ENCODE measurements around the gene SRP9. TPM values are rescaled to one million over a fixed set of nuclear protein-coding genes. Genes with fewer than 3 reads are reported as not detected.

SRP9 gene
- total RNA-seq, 2 experiments from 2014 or later: 246 to 253 TPM

DNA sequence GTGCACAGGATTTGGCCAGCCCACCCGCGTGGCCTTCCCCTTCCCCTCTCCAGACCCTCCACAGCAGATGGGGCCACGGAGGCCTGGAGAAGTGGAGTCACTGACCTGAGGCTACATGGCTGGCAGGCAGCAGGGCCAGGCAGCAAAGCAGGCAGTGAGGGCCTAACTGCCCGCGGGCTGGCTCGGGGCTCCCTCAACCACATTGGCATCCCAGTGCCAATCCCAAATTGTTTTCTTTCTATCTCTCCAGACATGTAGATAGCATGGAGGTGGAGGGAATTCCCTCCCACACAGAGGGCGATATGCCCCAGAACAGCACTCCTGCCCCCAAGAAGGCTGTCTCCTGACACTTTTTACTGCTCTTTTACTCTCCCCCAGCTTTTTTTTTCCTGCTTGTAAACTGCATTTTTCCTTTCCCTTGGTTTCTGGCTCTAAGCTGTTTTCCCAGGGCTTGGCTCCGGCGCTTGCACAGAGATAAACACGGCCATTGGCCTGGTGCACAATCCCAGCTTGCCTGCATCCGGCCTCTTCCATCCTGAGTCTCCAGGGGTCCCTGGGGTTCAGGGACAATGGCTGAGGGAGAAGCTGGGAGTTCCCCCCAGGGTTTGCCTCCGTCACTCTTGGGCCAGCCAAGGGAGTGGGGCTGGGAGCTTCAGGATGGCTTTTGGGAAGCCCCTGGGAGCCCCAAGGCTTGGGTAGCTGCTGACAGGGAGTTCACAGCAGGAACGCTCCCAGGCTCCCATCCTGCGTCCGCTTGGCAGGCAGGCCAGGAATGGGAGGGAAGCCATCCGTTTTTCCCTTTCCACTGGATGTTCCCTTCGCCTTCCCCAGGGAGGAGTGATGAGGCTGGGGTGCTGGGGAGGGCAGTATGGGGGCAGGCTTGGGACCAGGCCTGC lies 39.3 kb downstream of the SRP9 start:
- Mint-ChIP-seq H3K27me3 (peaks cover 4% of the 10 kb centered on the region), H3K9me3 (no peaks in the 10 kb centered on the region), H3K27ac (no peak overlapping the region), H3K36me3 (ENCODE audit: low read depth) (no peaks in the 10 kb centered on the region), H3K4me3 (no peak overlapping the region), H3K4me1 (peaks cover 4% of the 10 kb centered on the region)
- CTCF ChIA-PET: no interaction called here
- no peak for DNase-seq
- POLR2A ChIA-PET: no interaction called here

DNA sequence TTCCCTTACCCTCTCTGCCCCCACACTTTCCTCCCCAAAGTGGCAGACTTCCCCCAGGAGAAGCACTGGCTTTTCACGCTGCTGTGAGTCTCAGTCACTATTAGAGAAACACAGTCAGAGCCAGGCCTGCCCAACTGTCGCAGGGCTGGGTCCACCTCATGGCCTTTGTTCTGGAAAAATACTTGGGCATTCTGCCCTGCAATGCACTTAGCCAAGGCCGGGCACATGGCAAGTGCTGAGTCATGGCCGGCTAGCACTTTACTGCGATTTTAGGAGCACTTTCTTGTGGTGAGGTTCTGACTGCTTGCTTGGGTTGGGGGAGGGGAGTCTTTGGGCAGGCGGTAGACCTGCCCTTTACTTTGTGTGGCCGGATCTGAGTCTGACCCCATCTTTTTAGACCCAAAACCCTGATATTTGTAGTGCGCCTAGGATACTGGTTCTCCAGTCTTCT lies 40.0 kb downstream of the SRP9 start:
- no peak for DNase-seq
- ChIA-PET CTCF (no interaction called here), POLR2A (no interaction called here)
- H3K4me3 Mint-ChIP-seq: no peak overlapping the region
- H3K36me3 Mint-ChIP-seq (ENCODE audit: low read depth): no peaks in the 10 kb centered on the region
- H3K27me3 Mint-ChIP-seq: peaks cover 4% of the 10 kb centered on the region
- H3K4me1 Mint-ChIP-seq: peaks cover 4% of the 10 kb centered on the region
- no peaks in the 10 kb centered on the region for H3K9me3 Mint-ChIP-seq
- H3K27ac Mint-ChIP-seq: no peak overlapping the region

DNA sequence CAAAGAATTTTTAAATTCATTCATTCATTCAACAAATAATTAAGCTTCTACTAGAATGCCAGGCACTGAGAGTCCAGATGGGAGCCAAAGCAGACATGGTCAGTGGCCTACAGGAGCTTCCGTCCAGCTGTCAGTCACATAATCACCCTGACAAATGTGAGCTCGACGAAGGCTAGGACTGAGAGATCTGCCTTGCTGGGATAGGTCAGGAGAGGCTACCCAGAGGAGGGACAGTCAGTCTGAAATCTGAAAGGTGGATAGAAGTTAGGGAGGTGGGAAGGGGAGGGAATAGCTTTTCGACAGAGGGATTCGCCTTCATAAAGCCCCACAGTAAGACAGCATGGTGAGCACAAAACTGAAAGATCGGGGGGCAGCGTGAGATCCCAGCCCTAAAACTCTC lies 40.6 kb downstream of the SRP9 start:
- POLR2A ChIA-PET: no interaction called here
- Mint-ChIP-seq H3K9me3 (no peaks in the 10 kb centered on the region), H3K4me1 (peaks cover 4% of the 10 kb centered on the region), H3K36me3 (ENCODE audit: low read depth) (no peaks in the 10 kb centered on the region), H3K27ac (no peak overlapping the region), H3K4me3 (no peak overlapping the region), H3K27me3 (peaks cover 4% of the 10 kb centered on the region)
- CTCF ChIA-PET: no interaction called here
- no peak for DNase-seq

DNA sequence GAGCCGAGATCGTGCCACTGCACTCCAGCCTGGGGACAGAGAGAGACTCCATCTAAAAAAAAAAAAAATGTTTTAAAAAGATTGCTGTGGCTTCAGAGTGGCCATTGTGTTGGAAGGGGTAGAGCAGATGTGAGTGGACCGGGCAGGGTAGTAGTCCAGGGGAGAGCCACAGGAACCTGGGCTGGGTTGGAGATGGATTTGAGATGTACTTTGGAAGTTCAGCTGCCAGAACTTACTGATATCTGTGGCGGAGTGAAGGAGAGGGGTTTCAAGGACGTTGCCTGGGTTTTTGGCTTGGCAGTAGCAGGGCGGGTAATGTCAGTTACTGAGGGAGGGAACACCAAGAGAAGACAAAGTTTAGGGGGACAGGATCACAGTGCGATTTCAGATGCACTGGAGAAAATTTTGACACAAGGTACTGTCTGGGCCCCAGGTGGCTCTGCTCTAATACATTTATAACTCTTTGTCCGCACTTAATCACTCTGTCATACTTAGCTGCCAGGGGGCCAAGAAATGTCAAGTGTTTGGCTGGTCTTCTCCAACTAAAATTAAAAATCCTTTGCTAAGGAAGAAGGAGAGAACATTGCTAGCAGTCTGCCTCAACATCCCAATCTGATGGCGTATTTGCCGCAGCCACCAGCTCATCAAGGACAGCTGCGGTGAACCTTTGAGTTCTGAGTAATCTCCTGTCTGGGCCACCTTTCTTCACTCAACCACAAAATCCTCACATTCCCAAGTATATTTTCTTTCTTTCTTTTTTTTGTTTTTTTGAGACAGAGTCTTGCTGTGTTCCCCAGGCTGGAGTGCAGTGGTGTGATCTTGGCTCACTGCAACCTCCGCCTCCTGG lies 41.9 kb downstream of the SRP9 start:
- no peak for DNase-seq
- H3K27ac Mint-ChIP-seq: no peak overlapping the region
- peaks cover 4% of the 10 kb centered on the region for H3K4me1 Mint-ChIP-seq
- peaks cover 4% of the 10 kb centered on the region for H3K27me3 Mint-ChIP-seq
- CTCF ChIA-PET: no interaction called here
- H3K9me3 Mint-ChIP-seq: no peaks in the 10 kb centered on the region
- no peak overlapping the region for H3K4me3 Mint-ChIP-seq
- POLR2A ChIA-PET: interaction anchor here (1.9 kb wide), 1 partner anchor 42 kb away, joined by 5 read pairs; the partner anchor contains the start of gene SRP9
- H3K36me3 Mint-ChIP-seq (ENCODE audit: low read depth): no peaks in the 10 kb centered on the region

DNA sequence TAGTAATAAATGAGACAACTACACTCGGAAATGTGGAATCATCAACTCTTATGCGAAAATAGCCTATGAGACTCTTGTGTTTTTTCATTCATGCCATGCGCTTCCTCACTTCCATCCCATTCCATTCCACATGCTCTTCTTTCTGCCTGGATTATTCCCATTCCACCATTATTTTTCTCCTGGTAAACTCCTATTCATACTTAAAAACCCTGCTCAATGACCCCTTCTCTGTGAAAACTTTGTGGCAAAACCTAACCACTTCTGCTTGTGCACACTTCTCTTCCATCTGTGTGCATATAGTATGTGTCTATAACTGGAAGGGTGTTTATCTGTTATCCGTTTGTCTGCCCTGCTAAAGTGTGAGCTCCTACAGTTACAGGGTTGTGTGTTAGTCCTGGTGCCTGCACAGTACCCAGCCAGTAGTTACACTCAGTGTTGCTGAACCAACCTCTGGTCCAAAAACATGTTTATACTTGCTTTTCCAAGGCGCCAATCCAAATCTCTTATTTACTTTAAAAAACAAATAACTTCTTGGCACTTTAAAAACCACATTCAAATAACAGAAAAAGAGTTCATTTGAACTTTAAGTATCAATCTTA lies 43.0 kb downstream of the SRP9 start:
- no peak overlapping the region for H3K4me3 Mint-ChIP-seq
- no peak overlapping the region for H3K27ac Mint-ChIP-seq
- ChIA-PET CTCF (interaction anchor here (0.5 to 0.7 kb wide), 3 partner anchors 11 to 20 kb away, joined by 3 to 7 read pairs (median 3); no protein-coding TSS in a partner anchor), POLR2A (interaction anchor here (1.9 kb wide), 1 partner anchor 43 kb away, joined by 5 read pairs; the partner anchor contains the start of gene SRP9)
- no peaks in the 10 kb centered on the region for H3K9me3 Mint-ChIP-seq
- no peak for DNase-seq
- H3K27me3 Mint-ChIP-seq: peaks cover 4% of the 10 kb centered on the region
- no peaks in the 10 kb centered on the region for H3K36me3 Mint-ChIP-seq (ENCODE audit: low read depth)
- H3K4me1 Mint-ChIP-seq: peaks cover 4% of the 10 kb centered on the region

DNA sequence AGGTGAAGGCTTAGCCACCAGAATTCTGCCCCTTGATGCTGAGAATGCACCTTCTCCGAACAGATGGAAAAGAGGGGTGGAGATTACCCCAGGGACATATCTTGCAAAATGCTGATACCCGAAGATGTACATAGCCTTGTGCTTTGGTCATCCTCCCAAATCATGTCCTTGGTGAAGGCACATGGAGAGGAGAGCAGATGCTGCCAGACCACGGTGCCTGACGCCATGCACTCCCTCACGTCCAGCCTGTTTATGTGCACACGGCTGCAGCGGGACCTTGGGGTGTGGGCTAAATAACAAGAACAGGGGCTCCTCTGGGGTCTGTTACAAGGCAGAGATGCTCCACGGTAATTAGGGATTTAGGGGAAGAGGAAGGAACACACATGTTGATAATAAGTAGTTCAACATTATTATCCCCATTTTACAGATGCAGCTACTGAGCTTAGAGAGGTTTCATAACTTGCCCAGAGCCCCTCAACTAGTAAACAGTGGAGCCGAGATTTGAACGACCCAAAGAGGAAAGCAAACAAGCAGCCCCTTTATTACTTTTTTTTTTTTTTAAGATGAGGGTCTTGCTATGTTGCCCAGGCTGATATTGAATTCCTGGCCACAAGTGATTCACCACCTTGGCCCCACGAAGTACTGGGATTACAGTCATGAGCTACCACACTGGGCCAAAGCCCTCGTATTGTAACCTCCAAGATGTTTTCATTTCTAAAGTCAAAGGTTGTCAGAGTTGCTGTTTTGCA lies 45.2 kb downstream of the SRP9 start:
- Mint-ChIP-seq H3K4me3 (no peak overlapping the region), H3K4me1 (peaks cover under 1% of the 10 kb centered on the region), H3K27me3 (peaks cover 4% of the 10 kb centered on the region), H3K9me3 (no peaks in the 10 kb centered on the region), H3K36me3 (ENCODE audit: low read depth) (no peaks in the 10 kb centered on the region), H3K27ac (no peak overlapping the region)
- CTCF ChIA-PET: no interaction called here
- POLR2A ChIA-PET: interaction anchor here (0.7 to 1.9 kb wide), 2 partner anchors 16 to 75 kb away, joined by 3 to 5 read pairs; no protein-coding TSS in a partner anchor
- no peak for DNase-seq

DNA sequence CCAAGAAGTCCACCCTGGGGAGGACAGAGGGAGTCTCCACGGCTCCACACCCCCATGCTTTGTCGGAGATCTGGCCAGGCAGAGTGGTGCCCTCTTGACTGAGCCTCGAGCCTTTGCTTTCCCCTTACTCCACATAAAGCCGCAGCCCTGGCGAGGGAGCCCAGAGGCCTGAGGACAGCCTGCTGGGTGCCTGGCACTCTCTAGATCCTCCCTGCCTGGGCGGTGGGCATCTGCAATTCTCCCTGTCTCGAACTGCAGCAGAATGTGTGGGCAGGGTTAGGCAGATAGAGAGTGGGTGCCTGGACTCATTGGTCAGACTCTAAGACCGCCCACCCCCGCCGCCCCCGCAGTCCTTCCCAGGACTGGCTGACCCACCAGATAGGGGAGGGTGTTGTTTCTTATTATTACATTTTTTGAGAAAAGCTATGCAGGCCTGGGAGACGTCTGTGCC lies 46.2 kb downstream of the SRP9 start:
- no peak overlapping the region for H3K4me3 Mint-ChIP-seq
- H3K4me1 Mint-ChIP-seq: no peaks in the 10 kb centered on the region

DNA sequence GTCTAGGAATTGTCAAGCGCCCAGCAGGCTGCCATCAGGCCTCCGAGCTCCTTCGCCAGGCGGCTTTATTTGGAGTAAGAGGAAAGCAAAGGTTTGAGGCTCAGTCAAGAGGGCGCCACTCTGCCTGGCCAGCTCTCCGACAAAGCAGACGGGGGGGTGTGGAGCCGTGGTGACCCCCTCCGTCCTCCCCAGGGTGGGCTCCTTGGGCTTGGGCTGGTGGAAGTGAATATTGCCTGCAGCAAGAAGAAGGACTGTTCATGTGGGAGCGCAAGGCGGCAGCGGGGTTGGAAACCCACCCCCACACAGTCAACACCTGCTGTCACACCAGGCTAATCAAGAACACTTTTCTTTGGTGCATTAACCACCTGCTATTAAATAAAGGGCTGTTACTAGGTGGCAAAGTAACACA lies 46.9 kb downstream of the SRP9 start:
- Mint-ChIP-seq H3K4me3 (no peak overlapping the region), H3K36me3 (ENCODE audit: low read depth) (no peaks in the 10 kb centered on the region), H3K27me3 (peaks cover 2% of the 10 kb centered on the region), H3K9me3 (no peaks in the 10 kb centered on the region), H3K4me1 (no peaks in the 10 kb centered on the region), H3K27ac (no peak overlapping the region)
- DNase-seq: no peak
- ChIA-PET CTCF (no interaction called here), POLR2A (no interaction called here)

More for the DNA sequence above, 46.2 kb downstream of the SRP9 start:
- ChIA-PET POLR2A (no interaction called here), CTCF (no interaction called here)
- H3K27ac Mint-ChIP-seq: no peak overlapping the region
- no peak for DNase-seq
- no peaks in the 10 kb centered on the region for H3K36me3 Mint-ChIP-seq (ENCODE audit: low read depth)
- H3K9me3 Mint-ChIP-seq: no peaks in the 10 kb centered on the region
- H3K27me3 Mint-ChIP-seq: peaks cover 4% of the 10 kb centered on the region

DNA sequence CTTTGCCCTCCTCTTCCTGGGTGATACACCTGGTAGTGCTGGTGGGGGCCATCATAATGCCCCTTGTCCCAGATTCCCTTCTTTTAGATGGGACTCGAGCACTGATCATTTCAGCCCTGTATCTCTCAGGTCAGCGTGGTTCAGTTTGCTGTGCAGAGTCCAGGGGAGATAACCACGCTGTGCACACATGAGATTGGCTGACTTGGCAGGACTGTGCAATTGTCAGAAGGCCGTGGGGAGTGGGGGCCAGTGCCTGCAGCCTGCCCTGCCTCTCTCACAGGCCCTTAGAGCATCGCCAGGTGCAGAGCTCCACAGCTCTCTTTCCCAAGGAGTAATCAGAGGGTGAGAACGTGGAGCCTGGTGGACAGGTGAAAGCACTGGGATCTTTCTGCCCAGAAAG lies 47.5 kb downstream of the SRP9 start:
- Mint-ChIP-seq H3K4me1 (no peaks in the 10 kb centered on the region), H3K27ac (no peak overlapping the region), H3K27me3 (peaks cover 2% of the 10 kb centered on the region), H3K4me3 (no peak overlapping the region), H3K9me3 (no peaks in the 10 kb centered on the region), H3K36me3 (ENCODE audit: low read depth) (no peaks in the 10 kb centered on the region)
- DNase-seq: no peak
- CTCF ChIA-PET: no interaction called here
- POLR2A ChIA-PET: no interaction called here

DNA sequence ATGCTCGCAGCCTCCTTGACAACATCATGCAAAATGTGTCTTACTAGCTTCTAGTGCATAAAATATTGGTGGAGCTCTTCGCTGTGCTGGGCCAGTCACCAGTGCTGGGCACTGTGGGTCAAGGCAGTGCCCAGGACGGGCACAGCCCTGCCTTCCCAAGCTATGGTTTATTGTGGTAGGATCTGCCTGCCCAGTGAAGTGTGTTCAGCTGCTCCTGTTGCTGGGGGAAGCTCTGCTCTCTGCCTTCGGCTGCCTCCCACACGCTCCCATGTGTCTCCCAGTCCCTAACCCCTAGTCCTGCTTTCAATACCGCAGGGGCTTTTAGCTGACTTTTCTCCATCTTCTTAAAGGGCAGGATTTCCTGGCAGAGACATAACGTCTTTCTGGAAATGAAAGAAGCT lies 48.0 kb downstream of the SRP9 start:
- CTCF ChIA-PET: no interaction called here

DNA sequence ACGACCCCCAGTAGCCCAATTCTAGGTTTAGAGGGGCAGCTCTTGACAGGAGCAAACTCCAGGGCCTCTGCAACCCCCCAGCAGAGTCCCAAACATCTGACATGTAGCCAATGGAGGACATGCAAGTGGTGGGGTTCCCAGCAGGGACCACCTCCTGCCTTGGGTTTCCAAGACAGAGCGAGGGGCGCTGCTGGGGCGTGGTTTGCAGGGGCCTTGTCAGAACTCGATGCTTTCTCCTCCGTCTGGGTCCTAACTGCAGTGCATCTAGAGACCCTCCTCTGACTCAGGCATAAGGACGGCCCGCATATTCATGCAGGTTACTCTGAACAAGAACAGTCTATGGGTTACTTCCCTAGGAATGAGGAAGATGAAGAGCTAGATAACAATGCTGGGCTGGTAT lies 49.5 kb downstream of the SRP9 start:
- no peaks in the 10 kb centered on the region for H3K36me3 Mint-ChIP-seq (ENCODE audit: low read depth)
- no peak overlapping the region for H3K27ac Mint-ChIP-seq
- CTCF ChIA-PET: no interaction called here
- DNase-seq: no peak
- POLR2A ChIA-PET: interaction anchor here (1.1 kb wide), 1 partner anchor 12 kb away, joined by 3 read pairs; no protein-coding TSS in a partner anchor
- no peaks in the 10 kb centered on the region for H3K27me3 Mint-ChIP-seq
- no peaks in the 10 kb centered on the region for H3K4me1 Mint-ChIP-seq
- no peak overlapping the region for H3K4me3 Mint-ChIP-seq
- H3K9me3 Mint-ChIP-seq: no peaks in the 10 kb centered on the region

More for the DNA sequence above, 48.0 kb downstream of the SRP9 start:
- Mint-ChIP-seq H3K27me3 (peaks cover under 1% of the 10 kb centered on the region), H3K9me3 (no peaks in the 10 kb centered on the region), H3K4me1 (no peaks in the 10 kb centered on the region), H3K36me3 (ENCODE audit: low read depth) (no peaks in the 10 kb centered on the region), H3K4me3 (no peak overlapping the region), H3K27ac (no peak overlapping the region)
- DNase-seq: no peak
- POLR2A ChIA-PET: interaction anchor here (1.3 kb wide), 1 partner anchor 56 kb away, joined by 6 read pairs; the partner anchor contains the start of gene TMEM63A

DNA sequence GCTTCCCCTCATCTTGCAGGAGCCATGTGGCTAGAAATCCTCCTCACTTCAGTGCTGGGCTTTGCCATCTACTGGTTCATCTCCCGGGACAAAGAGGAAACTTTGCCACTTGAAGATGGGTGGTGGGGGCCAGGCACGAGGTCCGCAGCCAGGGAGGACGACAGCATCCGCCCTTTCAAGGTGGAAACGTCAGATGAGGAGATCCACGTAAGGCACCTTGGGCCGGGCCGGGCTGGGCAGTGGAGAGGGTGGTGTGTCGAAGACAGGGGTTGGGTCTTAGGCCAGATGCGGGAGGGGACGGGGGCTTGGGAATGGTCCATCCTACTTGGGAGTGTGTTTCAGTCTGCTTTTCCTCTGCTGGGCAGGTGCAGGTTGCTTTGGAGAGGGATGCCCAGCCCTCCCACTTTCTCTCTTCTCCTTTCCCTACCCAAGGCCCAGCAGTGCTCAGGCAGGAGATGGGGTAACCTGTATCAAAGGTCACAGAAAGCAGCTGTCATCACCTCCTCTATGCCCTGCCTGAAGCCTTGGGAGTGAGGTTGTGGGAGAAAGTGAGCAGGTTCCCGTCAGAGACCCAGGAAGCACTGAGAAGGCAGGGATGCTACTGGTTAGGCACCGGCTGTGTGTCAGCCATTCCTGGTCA lies 51.2 kb downstream of the SRP9 start:
- no peak for DNase-seq
- no peaks in the 10 kb centered on the region for H3K36me3 Mint-ChIP-seq (ENCODE audit: low read depth)
- no peaks in the 10 kb centered on the region for H3K27me3 Mint-ChIP-seq
- H3K27ac Mint-ChIP-seq: no peak overlapping the region
- H3K9me3 Mint-ChIP-seq: no peaks in the 10 kb centered on the region
- POLR2A ChIA-PET: interaction anchor here (0.9 kb wide), 1 partner anchor 11 kb away, joined by 3 read pairs; no protein-coding TSS in a partner anchor
- H3K4me3 Mint-ChIP-seq: no peak overlapping the region
- H3K4me1 Mint-ChIP-seq: no peaks in the 10 kb centered on the region
- CTCF ChIA-PET: no interaction called here
